NCI-H128 (cell line): ENCODE measurements around the gene ABL1.
"Not testable (repeated sequence)": the region's sequence is repeated elsewhere in the genome, so short reads cannot be mapped to it uniquely, and the experiment has no call there.

Experiments
- DNase-seq: peaks from one replicate; lab custom pipeline; 2025; ENCODE audit not compliant: unreplicated experiment; lab: John Stamatoyannopoulos, UW

Gene ABL1

DNA sequence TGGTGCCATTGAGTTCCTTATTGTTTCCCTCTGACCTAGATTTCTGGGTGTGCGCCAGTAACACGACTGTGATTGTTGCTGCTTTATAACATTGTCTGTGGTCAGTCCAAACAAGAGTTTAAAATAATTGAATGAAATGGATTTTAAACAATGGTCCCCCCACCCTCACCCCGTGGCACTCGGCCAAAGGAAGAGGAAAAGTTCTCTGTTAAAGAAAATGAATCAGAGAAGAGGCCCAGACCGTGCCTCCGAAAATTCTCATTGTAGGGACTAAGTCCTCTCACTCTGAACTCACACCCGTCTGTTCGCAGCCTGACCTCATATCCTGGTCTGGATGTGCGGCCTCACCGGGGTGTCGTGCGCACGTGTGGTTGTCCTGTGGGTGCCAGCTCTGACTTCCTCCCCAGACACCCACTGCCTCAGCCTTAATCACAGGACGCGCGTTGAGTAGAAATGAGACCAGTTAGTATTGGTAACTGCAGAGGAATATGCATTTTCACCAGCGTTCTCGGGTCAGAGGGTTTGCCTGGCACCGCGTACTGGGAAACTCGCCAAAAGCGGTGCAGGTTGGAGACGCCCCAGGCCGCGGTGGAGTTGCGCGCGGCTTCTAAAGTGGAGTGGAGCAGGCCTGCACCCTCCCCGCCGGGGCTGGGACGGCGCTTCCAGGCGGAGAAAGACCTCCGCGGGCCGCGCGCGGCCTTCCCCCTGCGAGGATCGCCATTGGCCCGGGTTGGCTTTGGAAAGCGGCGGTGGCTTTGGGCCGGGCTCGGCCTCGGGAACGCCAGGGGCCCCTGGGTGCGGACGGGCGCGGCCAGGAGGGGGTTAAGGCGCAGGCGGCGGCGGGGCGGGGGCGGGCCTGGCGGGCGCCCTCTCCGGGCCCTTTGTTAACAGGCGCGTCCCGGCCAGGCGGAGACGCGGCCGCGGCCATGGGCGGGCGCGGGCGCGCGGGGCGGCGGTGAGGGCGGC, at the start of gene ABL1:
Gene ABL1, plus strand, starts transcription at position 884 of the 966 bp plus-strand sequence. CDS start 193 bp downstream, outside the sequence.
- peak; percentile 45 for DNase-seq

- no peak for DNase-seq
Measured at GRCh38 chr9:130785940-130786508, 49.0 kb upstream of the ABL1 start.

DNA sequence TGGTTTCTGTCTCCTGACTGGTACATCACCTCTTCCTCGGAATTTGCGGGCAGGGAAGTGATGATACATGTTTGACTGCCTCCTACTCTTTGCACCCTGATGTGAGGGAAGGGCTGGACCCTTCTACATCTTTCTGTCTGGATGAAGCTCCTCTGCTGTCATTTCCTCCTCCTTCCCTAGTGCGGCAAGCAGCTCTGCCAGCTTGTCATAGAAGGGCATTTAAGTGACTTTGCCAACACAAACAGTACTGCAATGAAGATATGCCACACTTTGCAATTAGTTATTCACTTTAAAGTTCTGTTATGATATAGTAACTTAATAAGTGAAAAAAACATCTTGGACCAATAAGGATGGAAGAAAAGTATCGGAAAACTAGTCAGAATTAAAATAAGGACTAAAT, 48.5 kb upstream of the ABL1 start:
- no peak for DNase-seq

DNA sequence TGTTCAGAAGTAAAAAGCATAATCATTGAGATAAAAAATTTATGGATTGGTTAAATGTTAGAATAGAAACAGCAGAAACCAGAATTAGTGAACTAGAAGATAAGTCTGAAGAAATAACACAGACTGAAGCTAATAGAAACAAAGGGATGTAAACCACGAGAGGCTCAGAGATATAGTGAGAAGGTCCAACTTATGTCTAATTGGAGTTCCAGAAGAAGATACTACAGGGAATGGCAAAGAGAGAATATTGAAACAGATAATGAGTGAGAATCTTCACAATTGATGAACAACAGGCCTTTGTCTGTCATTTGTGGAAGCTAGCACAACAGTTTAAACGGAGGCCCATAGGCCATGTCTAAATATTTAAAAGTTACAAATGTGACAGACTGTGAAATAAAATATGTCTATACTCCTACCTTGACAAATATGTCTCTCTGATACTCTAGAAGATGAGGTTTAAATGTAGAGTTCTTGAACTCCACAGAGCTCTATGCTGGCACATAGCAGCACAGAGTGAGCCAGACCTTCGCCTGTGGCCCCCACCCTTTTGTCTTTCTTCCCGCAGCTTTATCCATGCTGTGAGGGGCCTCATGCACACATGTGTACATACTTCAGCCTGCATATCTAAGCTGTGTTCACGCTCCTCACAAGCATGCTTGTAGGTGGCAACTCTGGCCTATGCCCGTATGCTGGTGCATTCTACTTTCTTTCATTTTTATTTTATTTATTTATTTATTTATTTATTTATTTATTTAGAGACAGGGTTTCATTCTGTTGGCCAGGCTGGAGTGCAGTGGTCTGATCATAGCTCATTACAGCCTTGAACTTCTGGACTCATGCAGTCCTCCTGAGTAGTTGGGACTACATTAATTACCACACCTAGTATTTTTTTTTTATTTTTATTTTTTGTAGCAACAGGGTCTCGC, 45.0 kb upstream of the ABL1 start:
- no peak for DNase-seq

DNA sequence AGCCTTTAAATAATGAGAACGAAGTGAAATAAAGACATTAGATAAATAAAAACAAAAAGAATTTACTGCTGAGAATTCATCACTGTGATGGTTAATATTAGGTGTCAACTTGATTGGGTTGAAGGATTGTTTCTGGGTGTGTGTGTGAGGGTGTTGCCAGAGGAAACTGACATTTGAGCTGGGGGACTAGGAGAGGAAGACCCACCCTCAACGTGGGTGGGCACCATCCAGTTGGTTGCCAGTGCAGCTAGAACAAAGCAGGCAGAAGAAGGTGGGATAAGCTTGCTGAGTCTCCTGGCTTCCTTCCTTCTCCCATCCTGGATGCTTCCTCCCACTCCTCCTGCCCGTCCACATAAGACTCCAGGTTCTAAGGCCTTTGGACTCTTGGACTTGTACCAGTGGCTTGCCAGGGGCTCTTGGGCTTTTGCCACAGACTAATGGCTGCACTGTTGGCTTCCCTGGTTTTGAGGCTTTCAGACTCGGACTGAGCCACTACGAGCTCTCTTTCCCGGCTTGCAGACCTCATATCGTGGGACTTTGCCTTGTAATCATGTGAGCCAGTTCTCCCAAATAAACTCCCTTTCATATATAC, 43.7 kb upstream of the ABL1 start:
- DNase-seq: no peak

DNA sequence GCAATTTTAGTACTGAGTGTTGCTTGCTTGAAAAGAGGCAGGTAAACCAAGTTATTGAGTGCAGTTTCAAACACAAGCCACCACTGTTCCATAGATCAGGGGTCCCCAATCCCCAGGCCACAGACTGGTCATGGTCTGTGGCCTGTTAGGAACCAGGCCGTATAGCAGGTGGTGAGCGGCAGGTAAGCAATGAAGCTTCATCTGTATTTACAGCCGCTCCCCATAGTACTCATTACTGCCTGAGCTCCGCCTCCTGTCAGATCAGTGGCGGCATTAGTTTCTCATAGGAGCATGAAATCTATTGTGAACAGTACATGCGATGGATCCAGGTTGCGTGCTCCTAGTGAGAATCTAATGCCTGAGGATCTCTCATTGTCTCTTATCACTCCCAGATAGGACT, 41.5 kb upstream of the ABL1 start:
- no peak for DNase-seq

- not testable (repeated sequence) for DNase-seq
Measured at GRCh38 chr9:130794021-130794420, 41.0 kb upstream of the ABL1 start.

GRCh38 chr9:130794423-130794822, 40.6 kb upstream of the ABL1 start:
- DNase-seq: not testable (repeated sequence)

GRCh38 chr9:130794923-130795495, 40.0 kb upstream of the ABL1 start:
- DNase-seq: no peak

DNA sequence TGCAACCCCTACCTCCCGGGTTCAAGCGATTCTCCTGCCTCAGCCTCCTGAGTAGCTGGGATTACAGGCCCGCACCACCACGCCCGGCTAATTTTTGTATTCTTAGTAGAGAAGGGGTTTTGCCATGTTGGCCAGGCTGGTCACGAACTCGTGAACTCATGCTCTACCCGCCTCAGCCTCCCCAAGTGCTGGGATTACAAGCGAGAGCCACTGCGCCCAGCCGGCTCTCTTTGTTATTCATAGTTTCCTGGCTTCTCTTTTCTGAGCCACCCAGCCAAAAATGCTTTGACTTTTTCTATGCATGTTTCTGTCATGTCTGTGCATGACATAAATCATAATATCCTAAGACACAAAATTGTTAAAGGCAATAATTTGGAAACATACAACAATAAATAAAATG, 31.9 kb upstream of the ABL1 start:
- DNase-seq: not testable (repeated sequence)

DNA sequence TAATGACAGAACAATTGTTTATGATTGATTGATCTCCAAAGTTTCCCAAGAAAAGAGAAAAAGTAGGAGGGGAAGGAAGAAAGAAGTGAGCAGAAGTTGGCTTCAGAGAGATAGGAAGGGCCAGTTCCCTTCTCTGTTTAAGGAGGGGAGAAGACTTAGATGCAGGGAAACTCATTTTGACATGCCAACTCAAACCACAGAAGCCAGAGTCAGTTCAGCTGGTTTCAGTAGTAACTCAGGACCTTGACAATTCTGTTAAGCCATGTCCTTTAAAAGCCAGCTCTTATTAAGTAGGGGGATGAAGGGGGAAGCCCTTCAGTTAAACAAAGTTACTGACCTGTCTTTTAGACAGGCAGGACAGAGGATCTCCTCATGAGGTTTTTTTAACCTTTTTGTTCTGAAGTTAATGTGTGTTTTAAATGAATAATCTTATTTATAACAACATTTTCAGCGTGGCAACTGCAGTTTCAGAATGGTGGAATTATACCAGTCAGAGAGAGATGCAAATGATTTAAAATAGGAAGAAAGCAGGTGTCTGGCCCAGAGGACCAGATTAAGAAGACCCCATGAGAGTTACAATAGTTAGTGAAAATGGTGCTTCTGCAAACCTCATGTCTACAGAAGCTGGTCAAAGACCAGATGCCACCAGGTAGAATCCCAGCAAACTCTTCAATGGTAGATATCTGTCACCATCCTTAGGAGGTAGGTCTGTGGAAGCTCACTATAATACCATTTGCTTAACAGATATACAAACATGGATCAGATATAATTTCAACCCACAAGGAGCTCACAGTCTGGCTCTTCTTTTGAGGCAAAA, 29.3 kb upstream of the ABL1 start:
- DNase-seq: no peak

- DNase-seq: no peak
Measured at GRCh38 chr9:130806327-130806716, 28.7 kb upstream of the ABL1 start.

DNA sequence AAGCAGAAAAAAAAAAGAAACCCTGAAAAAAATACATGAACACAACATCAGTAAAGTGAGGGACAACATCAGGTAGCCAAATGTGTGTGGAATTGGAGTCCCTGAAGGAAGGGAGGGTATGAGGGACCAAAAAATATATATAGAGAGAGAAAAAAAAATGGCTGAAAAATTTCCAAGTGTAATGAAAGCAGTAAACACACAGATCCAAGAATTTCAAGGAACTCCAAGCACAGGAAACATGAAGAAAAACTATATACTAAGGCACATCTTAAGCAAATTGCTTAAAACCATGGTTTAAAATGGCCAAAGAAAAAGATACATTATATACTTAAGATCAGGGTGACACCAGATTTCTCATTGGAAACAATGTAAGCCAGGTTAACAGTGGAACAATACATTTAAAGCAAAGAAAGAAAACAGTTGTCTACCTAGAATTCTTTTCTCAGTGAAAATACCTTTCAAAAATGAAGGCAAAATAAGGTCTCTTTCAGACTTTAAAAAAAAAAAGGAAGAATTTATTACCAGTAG, 24.4 kb upstream of the ABL1 start:
- no peak for DNase-seq

DNA sequence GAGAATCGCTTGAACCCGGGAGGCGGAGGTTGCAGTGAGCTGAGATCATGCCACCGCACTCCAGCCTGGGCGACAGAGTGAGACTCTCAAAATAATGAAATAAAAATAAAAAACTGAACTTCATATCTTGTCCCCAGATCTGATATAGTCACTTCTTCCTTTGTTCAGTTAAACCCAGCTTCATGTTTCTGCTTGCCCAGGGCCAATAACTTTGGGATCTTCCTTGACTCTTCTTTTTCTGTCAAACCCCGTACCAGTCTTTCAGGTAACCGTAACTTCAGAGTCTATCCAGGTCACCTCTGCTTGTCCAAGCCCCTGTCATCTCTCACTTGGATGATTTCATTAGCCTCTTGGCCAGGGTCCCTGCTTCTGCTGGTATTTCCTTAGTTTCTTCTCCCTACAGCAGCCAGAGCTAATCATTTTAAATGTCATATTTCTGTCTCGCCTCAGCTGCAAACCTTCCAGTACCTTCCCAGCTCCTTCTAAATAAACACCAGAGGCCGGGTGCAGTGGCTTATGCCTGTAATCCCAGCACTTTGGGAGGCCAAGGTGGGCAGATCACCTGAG, 19.7 kb upstream of the ABL1 start:
- DNase-seq: no peak

DNA sequence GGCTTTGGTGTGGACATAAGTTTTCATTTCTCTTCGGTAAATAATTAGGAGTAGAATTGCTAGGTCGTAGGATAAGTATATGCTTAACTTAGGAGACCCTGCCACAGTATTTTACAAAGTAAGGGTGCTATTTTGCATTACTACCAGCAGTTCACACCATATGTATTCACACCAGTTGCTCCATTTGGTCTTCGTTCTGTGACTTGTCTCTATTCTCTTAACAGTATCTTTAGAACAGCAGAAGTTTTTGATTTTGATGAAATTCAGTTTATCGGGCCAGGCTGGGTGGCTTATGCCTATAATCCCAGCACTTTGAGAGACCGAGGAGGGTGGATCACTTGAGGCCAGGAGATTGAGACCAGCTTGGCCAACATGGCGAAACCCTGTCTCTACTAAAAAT, 17.1 kb upstream of the ABL1 start:
- no peak for DNase-seq

GRCh38 chr9:130820135-130820738, 14.8 kb upstream of the ABL1 start:
- DNase-seq: no peak

DNA sequence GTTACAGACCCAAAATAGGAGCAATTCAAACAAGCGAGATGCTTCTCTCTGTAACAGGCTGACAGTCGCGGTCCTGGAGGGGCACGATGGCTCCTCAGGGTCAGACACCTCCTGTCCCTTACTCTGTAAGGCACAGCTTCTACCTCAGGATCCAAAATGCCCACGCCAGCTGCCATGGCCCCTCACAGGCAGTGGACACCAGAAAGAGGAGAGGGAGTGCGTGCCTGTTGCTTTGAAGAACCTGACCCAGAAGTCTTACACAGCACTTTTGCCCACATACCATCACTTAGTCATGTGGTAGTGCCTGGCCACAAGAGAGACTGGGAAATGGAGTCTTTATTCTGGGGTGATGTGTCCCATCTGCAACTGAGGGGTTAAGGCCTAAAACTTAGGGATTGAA, 11.6 kb upstream of the ABL1 start:
- no peak for DNase-seq

DNA sequence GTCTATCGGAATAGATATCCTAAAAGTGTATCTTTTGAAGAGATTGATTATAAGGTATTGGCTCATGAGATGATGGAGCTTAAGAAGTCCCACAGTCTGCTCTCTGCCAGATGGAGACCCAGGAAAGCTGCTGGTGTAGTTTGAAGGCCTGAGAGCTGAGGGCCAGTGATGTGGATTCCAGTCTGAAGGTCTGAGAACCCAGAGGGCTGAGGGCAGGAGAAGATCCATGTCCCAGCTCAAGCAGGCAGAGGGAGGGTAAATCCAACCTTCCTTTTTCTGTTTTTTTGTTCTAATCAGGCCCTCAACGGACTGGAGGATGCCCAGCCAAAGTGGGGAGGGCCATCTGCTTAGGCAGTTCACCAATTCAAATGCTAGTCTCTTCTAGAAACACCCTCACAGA, 11.0 kb upstream of the ABL1 start:
- no peak for DNase-seq
